Sciatic nerve (tissue), 2 donors: ENCODE measurements around the gene SPATA20. TPM values are rescaled to one million over a fixed set of nuclear protein-coding genes. Genes with fewer than 3 reads are reported as not detected.

ENCODE experiments used
- ATAC-seq: fragments of 200-7000 bp; cut with Tn5 transposase; one replicate; pipeline ENCODE4 v1.9.1; 2020; ENCODE audit warnings: mild to moderate bottlenecking, moderate library complexity
- DNase-seq: peaks from one replicate; pipeline ENCODE4 v3.0.0-alpha.2; 2020; ENCODE audit warnings: low spot score
- intact Hi-C: fragments of 100-400 bp; cut with DNase I; formaldehyde crosslinking; loops from one replicate; pipeline ENCODE4 v1.14.2; 2022
- total RNA-seq: library from RNA; stranded (reverse); fragmentation: NEBNext Ultra II Directional; extraction: Animal tissue kit (Norgen Biotek cat#: 25700); gene quantifications from one replicate; pipeline ENCODE4 v1.2.1, GENCODE V29; 2021
- donor health status: DM: no; HTN: no; CAD: no.
- donor health status: DM: no; HTN: no; CAD: no.

SPATA20 gene
- 37.5 TPM for total RNA-seq

DNA sequence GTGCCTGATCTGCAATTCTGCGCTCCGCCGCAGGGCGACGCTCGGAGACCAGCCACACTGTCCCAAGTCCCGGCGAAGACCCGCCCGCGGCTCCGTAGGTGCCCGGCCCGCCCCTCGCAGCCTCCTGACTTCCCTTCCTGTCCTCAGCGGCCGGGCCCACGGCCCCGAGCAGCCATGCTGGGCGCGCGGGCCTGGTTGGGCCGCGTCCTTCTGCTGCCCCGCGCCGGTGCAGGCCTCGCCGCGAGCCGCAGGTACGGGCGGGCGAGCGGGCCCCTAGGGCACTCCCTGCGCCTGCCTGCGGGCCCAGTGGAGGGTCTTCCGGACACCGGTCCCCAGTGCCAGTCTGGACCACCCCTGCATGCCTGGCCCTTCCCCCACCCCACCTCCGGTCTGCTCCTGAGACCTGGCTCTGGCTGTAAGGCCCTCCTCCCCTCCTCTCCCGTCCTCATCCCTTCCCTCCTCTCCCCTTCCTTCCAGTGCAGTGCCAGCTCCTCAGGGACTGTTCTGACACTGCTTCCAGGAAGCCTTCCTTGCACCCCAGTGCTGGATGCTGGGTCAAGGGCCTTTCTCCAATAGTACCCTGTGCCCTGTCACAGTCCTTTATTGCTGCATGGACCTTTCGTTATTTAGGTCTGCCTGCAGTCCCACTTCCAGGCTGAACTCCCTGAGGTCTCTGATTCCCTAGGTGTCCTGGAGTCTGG, at the start of gene SPATA20:
TSS of gene SPATA20 (plus strand) at position 140 of the 701 bp plus-strand sequence. CDS start at position 175, 35 bp downstream.
- intact Hi-C loops: loop anchor here (5.0 kb wide), 1 partner anchor 295 kb away; no protein-coding TSS in a partner anchor
- peak; percentile 87 for ATAC-seq
- DNase-seq: peak; percentile 94

DNA sequence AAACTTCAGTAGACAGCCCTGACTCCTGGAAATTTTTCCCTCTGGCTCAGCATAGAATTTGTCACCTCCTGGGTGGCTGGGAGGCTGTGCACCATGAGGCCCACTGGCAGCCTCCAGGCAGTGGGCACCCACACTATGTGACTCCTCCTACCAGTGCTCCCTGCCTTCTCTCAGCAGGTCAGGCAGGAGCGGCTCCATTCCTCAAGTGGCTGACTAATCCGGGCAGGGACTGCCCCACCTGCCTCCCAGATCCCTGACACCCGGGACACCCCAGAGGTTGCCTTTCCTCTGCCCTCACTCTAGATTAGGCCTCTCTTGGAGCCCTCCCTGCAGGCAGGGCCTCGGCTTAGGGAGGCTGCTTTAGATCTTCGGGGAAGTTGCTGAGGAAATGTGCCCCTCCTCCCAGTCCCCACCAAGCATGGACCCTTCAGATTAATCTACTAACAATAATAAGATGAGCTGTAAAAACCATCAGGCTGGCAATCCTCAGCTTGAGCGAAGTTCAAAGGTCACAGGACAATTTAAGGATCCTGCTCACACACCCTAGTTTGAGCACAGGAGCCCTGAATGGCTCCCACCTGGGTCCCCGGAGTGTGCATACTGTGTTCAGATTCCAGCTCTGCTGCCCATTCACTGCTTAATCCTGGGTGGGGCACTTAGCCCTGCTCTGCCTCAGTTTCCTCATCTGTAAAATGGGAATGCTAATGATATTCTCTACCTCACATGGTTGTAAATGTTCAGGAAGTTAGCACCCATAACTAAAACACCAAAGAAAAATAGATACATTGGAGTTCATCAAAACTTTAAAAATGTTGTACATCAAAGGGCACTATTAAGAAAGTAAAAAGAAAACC, 48.7 kb upstream of the SPATA20 start:
- no peak for DNase-seq
- no peak for ATAC-seq
- intact Hi-C loops: no loop called here

DNA sequence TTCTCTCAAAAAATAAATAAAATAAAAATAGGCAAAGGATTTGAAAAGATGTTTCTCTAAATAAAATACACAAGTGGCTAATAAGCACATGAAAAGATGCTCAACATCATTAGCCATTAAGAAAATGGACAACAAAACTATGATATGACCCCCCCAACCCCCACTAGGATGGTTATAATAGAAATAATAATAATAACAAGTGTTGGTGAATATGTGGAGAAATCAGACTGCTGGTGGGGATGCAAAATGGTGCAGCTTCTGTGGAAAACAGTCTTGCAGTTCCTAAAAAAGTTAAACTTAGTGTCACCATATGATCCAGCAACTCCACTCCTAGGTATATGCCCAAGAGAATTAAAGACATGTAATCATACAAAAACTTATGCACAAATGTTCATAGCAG, 47.7 kb upstream of the SPATA20 start:
- intact Hi-C loops: no loop called here
- ATAC-seq (no peak), DNase-seq (no peak)

DNA sequence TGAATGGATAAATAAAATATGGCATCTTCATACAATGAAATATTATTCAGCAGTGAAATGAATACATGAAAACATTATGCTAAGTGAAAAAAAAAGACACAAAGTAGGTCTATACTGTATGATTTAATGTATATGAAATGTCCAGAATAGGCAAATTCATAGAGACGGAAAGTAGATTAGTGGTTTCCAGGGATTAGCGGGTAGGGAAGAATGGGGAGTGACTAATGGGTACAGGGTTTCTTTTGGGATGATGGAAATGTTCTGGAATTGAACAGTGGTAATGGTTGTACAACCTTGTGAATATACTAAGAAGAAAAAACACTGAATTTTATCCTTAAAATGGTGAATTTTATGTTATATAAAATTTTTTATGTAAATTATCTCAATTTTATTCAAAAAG, 47.3 kb upstream of the SPATA20 start:
- intact Hi-C loops: no loop called here
- no peak for DNase-seq
- no peak for ATAC-seq

DNA sequence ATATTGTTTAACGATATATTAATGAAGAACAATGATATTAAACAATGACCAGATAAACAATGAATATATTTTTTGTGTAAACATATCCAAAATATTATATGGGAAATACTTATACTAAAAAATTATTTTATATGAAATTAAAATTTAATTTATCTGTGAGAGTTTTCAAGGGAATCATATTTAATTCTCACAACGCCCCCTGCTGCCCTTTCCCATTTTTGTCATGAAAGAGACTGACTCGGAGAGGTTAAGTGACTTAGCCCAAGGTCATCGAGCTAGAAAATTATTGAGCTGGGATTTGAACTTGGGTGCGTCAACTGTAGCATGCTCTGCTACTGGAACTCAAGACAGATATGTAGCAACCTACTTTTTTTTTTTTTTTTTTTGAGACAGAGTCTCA, 45.9 kb upstream of the SPATA20 start:
- intact Hi-C loops: no loop called here
- no peak for DNase-seq
- ATAC-seq: peak; percentile 26

DNA sequence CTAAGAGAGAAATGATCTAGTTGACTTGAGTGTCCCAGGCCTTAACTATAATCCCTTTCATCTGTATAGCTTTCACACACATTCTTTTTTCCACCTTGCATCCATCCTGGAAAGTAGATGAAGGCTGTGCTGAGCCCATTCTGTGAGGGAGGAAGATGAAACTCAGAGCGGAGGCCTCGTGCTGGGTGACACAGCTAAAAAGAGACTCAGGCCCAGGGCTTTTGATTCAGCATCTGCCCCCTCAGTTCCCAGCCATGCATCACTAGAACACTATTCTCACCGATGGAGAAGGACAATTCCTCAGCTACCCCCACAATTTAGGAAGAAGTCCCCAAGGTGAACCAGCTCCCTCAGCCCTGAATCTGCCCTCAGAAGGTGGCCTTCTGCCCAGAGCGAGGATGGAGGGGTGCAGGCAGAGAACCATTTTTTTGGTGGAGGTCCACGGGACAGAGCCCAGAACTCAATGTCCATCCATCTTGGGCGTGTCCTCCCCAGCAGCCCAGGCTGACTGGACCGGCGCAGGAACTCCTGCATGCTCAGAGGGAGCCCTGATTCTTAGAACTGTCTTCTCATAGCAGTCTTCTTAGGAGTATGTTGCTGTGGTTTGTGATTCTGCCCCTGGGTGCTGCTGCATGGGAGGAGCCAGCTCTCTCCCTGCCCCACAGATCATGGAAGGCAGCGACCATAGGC, 44.5 kb upstream of the SPATA20 start:
- DNase-seq (no peak), ATAC-seq (no peak)
- intact Hi-C loops: no loop called here

DNA sequence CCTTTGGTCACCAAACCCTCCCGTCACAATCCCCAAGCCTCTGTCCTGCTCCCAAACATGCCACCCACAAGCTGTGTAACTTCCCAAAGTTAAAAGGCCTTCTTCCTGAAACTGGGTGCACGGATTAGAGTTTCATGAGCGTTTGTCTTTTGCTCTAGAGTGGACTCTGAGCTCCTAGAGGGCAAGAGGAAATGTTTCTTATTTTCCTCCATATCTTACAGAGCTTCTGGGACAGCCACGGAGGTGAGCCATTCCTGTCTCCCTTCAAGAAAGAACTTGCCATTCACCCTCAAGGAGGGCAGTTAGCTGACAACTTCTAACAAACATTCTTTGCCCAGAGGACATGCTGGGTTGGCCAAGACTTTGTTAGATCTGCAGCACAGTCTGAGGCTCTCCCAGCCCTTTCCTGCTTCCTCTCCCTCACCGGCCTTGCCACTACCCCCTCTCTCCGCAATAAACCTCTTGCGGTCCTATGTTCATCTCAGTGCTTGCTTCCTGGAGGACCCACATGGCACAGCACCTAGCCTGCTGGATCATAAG, 41.3 kb upstream of the SPATA20 start:
- no peak for ATAC-seq
- intact Hi-C loops: no loop called here
- no peak for DNase-seq

DNA sequence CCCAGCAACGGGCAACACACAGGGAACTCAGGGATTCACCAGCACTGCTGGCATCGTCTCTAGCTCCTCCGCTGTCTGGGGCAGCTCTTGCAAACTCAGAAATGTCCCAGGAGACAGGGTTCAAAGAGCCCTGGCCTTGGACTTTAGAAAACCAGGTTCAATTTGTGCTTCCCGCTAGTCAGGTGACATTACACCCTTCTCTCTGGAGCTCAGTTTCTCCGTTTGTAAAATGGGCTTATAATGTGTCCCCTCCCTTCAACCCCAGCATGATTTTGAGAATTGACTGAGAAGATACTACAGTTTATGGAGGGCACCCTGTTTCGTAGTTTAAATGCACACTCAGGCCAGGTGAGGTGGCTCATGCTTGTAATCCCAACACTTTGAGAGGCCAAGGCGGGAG, 40.7 kb upstream of the SPATA20 start:
- ATAC-seq (no peak), DNase-seq (no peak)
- intact Hi-C loops: no loop called here

DNA sequence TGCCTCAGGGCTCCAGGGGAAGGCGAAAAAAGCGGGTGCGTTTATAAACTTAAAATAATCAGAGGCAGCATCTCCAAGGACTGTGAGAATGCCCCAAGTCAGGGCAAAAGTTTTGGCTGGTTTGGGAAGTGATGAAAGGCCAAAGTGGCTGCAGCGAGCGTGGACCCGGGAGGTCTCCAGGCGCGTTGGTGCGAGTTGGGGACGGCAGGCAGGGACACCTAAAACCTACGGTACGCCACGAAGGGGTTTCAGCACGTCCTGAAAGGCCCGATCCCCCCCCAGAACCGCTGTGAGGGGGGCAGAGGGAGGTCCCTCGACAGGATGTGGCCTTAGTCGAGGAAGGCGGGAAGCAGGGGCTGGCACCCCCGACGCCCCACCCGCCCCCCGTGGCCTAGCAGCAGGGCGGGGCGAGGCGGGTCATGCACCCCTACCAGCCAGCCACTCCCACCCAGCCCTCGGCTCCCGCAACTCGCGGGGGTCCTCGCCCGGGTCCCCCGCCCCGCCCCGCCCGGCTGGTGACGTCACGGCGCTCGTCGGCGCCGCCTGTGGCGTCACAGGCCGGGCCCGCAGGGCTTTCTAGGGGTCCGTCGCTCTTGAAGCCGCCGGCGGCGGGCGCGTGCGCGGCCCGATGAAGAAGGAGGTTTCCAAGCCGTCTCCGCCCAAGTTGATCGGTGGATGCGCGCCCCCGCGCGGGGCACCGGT, 39.0 kb upstream of the SPATA20 start, which contains the start of gene MYCBPAP:
TSS of gene MYCBPAP (plus strand) at position 569 of the 702 bp plus-strand sequence. CDS start 236 bp downstream, outside the sequence.
- intact Hi-C loops: no loop called here
- ATAC-seq: peak; percentile 88
- DNase-seq: peak; percentile 92

DNA sequence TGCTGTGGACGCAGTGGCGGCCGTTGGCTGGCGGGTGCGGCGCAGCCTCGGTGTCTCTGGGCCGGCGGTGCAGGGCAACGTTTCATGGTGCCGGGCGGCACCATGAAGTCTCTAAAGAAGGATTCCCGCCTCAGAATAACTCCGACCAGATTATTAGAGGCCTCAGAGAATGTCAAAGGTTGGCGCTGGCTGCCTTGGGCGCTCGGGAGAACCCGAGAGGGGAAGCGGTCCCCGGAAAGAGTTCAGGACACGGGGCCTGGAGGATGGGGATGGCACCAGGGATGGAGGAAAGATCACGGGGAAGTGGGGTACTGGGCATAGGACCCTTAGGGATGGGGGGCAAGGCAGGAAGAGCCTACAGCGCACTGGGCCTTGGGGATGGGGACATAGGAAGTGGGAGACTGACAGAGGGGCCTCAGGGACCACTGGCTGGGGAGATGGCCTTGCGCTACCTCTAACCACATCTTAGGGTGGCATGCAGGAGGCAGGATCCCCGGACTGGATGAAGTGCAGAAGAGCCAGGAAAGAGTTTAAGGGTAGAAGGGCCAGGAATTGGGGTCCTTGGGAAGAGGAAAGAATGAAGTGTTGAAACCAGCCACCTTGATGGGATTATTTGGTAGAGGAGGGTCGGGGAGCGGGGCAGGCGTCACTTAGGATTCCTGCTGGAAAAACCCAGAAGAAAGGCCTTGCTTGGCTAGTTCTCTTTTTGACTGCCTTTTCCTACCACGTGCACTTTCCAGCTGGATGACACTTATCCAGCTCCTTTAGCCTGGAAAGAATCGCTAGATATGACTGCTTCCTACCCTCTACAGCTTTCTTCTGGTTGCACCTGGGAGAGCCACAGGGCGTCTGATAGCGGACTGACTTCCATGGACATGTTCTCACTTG, 38.2 kb upstream of the SPATA20 start:
- intact Hi-C loops: no loop called here
- DNase-seq (no peak), ATAC-seq (peak; percentile 41)

DNA sequence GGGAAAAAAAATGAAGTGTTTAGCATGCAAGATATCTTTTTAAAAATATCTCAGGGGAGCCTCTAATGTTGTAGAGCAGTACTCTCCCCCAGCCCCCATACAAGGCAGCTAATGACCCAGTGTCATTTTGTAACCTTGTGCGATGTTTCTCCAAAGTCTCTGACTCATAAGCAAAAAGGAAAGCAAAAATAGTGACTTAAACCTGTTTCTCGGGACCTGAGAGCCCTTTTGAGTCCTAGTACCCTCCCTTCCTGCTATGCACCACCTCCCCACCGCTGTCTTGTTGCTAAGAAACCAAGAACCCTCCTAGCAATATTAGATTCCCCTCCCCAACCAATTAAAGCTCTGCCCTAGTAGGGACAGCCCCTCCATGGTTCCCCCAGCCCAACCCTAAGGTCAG, 35.9 kb upstream of the SPATA20 start:
- ATAC-seq: peak; percentile 11
- no peak for DNase-seq
- intact Hi-C loops: no loop called here

DNA sequence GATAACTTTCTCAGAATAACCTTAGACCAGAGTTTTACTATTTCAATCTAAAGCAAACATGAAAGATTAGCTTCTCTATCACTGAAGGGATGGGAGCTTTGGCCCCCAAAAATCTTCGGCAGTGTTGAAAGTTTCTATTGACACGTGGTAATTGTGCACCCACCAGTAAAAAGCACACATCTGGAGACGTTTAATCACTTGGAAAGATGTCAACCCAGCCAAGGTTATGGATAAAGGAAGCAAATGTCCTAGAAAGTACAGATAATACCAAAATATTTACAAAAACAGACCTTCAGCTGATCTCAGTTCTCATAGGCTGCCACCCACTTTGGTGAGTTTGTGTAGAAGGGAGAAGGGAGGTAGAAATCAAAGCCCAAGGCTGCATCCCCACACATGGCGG, 33.5 kb upstream of the SPATA20 start:
- no peak for ATAC-seq
- intact Hi-C loops: no loop called here
- no peak for DNase-seq

DNA sequence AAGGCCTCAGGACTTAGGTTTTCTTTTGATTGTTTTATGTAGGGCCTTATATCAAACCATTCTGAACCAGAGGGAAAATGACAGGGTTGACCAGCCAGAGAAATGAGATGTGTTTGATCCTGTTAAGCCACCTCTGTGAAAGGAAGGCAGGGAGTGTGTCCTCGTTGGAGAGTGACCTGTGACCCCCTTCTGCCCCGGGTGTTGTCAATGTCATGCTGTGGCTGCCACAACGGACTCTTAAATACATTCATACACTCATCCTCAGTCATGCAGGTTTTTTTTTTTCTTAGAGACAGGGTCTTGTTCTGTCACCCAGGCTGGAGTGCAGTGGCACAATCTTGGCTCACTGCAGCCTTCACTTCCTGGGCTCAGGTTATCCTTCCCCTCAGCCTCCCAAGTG, 32.6 kb upstream of the SPATA20 start:
- intact Hi-C loops: no loop called here
- ATAC-seq (no peak), DNase-seq (no peak)

DNA sequence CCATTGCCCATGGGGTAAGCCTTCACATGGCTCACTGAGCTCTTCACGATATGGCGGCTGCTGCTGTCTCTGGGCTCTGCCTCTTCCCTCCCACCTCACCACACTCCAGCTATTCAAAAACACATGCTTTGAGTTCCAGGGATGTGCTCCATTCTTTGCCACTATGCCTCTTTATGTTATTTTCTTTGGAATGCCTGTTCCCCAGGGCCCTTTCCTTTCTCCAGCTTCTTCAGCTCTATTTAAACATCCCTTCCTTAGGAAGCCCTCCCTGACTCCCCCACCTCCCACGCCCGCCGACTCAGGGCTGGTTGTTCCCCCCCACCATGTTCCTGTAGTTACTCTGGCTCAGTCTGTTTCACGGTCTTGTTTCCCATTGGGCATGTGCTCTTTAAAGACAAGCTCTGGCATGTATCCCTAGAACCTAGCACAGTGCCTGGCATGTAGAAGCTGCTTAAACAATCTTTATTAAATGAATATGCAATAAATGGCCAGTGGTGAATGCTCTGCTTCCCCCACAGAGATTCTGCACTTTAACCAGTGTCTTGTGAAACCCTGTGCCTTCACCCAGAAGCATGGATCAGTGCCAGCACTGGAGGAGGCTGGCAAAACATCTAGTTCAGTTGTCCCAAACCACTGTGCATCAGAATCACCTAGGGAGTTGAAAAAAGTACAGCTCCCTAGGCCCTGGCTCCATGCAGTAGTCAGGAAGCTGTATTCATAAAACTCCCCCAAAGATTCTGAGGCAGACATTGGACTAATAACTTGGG, 31.9 kb upstream of the SPATA20 start:
- peak; percentile 26 for ATAC-seq
- DNase-seq: no peak

DNA sequence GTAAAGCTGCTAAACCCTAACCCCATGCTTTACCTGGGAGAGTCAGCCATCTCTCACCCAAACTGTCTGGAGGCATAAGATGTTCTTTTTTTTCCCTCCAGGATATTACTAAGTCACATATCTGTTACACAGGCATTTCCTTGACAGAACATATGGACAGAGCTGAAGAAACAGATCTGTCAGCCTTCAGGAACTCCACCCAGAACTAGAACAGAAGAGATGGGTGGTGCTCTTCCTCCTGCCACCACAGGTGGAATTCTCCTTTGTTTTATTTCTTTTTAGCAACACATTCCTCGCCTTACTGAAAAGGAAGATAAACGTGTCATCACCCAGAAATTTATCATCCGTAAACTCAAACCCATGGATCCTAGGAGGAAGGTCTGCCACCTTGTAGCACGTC, 30.0 kb upstream of the SPATA20 start:
- intact Hi-C loops: no loop called here
- no peak for ATAC-seq

More for the DNA sequence above, 31.9 kb upstream of the SPATA20 start:
- intact Hi-C loops: no loop called here

DNA sequence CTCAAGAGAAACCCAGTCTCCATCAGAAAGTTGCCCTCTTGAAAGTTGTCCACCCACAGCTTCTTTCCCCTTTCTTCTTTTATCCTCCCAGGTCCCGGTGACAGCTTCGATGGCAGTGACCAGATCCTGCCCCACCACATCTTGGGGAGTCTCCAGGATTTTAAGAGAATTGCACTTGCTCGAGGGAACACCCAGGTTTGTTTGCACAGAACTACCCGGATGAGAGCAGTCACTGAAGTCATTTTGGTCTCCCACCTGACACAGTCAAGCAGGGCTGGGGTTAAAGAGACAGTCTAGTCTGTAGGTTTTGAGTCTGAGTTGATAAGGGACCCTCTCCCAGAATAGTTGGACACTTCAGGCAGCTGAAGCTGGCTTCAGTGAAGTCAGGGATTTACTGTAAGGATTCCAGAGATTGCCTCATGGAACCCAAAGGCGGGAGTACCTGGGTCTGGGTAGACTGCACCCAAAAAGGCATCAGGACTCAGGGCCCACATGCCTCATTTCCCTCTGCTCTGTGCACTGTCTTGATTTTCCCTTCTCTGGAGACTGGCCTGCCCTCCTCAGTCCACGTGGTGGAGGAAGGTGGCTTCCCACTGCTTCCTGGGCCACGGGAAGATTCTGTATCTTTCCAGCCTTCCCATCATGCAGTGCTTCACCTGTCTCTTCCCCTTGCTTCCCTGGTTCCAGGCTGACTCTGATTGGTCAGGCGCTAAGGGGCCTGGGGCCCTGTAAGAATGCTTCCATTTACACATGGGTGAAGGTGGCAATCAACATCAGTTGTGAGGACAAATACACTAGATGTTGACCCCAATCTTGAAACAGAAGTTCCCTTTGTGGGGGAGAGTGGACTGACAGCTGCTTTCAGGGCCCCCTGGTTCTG, 29.2 kb upstream of the SPATA20 start:
- intact Hi-C loops: no loop called here
- no peak for ATAC-seq

More for the DNA sequence above, 30.0 kb upstream of the SPATA20 start:
- no peak for DNase-seq

More for the DNA sequence above, 29.2 kb upstream of the SPATA20 start:
- DNase-seq: no peak
